ENCODE measurements around the gene CYGB. TPM values are rescaled to one million over a fixed set of nuclear protein-coding genes. Genes with fewer than 3 reads are reported as not detected.
A peak's percentile ranks its signal among the peaks of the same experiment; 100 is the strongest.

The CYGB gene
- total and polyA plus RNA-seq, 2 of the 13 experiments (the other 11 are each of a cell fraction or from before 2014, with no cell fraction given): 18.9 to 27.1 TPM

- TF ChIP-seq CENPBD1 (CRISPR knock-in tag; IDR thresholded peaks at IDR 0.05; ENCODE audit: borderline replicate concordance, low read depth) (no peak), DPF2 (CRISPR knock-in tag; IDR thresholded peaks at IDR 0.05; ENCODE audit: borderline replicate concordance, low read depth) (0 out of 2 replicates have a peak, but pooled peaks have one; percentile 27), HNRNPH1 (optimal IDR thresholded peaks at IDR 0.05; ENCODE audit: low read depth, low read length) (no peak), TBX2 (CRISPR knock-in tag; IDR thresholded peaks at IDR 0.05; ENCODE audit: borderline replicate concordance) (peak; percentile 14; the same call in 1 of the 2 replicates), EP300 (IDR thresholded peaks at IDR 0.05; ENCODE audit: low read depth in 2 of 2, low read length in 2 of 2) (no peak), EP300 (CRISPR knock-in tag; IDR thresholded peaks at IDR 0.05; ENCODE audit: borderline replicate concordance) (no peak), KLF9 (CRISPR knock-in tag; IDR thresholded peaks at IDR 0.05; ENCODE audit: low read depth) (no peak), ZNF354B (CRISPR knock-in tag; IDR thresholded peaks at IDR 0.05) (no peak), ZMAT3 (CRISPR knock-in tag; conservative IDR thresholded peaks at IDR 0.05) (peak; percentile 70; the same call in 1 of the 2 replicates), ZNF281 (CRISPR knock-in tag; IDR thresholded peaks at IDR 0.05; ENCODE audit: borderline replicate concordance) (peak; percentile 75), TBL1XR1 (IDR thresholded peaks at IDR 0.05; ENCODE audit: borderline replicate concordance, low read length, partially characterized antibody) (no peak), ZFP62 (CRISPR knock-in tag; IDR thresholded peaks at IDR 0.05) (no peak), SKIL (CRISPR knock-in tag; IDR thresholded peaks at IDR 0.05; ENCODE audit: borderline replicate concordance) (no peak), NR2C2 (CRISPR knock-in tag; IDR thresholded peaks at IDR 0.05; ENCODE audit: borderline replicate concordance) (peak; percentile 23; the same call in 1 of the 2 replicates), ATF5 (CRISPR knock-in tag; IDR thresholded peaks at IDR 0.05; ENCODE audit: low read depth) (no peak), HNRNPLL (IDR thresholded peaks at IDR 0.05; ENCODE audit: low read depth, low read length, poor library complexity, severe bottlenecking) (peak; percentile 28), ZBTB8A (CRISPR knock-in tag; IDR thresholded peaks at IDR 0.05; ENCODE audit: borderline replicate concordance, low read depth) (no peak), HOXA5 (CRISPR knock-in tag; IDR thresholded peaks at IDR 0.05) (no peak), ZSCAN9 (CRISPR knock-in tag; IDR thresholded peaks at IDR 0.05; ENCODE audit: borderline replicate concordance) (peak; percentile 28; the same call in 1 of the 2 replicates), ZNF552 (CRISPR knock-in tag; IDR thresholded peaks at IDR 0.05; ENCODE audit: borderline replicate concordance) (no peak), ZNF768 (CRISPR knock-in tag; IDR thresholded peaks at IDR 0.05) (peak; percentile 60)
These were observed 9.9 kb downstream of the CYGB start (continued) for GRCh38 chr17:76527430-76528111.
